Measurements from ENCODE around the gene ZBTB33. TPM values are rescaled to one million over a fixed set of nuclear protein-coding genes. Genes with fewer than 3 reads are reported as not detected.

The ZBTB33 gene
- total RNA-seq, 4 donors from 2014 or later = 8.1 to 14.5 (median 10.0) TPM

- no peaks in the 10 kb centered on the region for H3K9me3 ChIP-seq
- no peaks in the 10 kb centered on the region for H3K4me1 ChIP-seq
- no peaks in the 10 kb centered on the region for H3K27me3 ChIP-seq
- no peaks in the 10 kb centered on the region for H3K36me3 ChIP-seq
- ATAC-seq = no peak
- WGBS, 2 donors (ENCODE audit: low coverage in 1 of 2) = 71% methylated on average over 1 of the region's 2 CpGs; no CpG with 5 or more reads in 1 of the 2 donors
- H3K27ac ChIP-seq = no peak overlapping the region
- no peak for TF ChIP-seq POLR2AphosphoS5 (IDR thresholded peaks at IDR 0.05)
- no peak for TF ChIP-seq EP300 (IDR thresholded peaks at IDR 0.05)
- no peak for TF ChIP-seq CTCF (IDR thresholded peaks at IDR 0.05)
- no peak for TF ChIP-seq POLR2A (IDR thresholded peaks at IDR 0.05)
- no peak overlapping the region for H3K4me3 ChIP-seq
Observed at GRCh38 chrX:120271218-120271617, 20.6 kb downstream of the ZBTB33 start.

- WGBS, 2 donors (ENCODE audit: low coverage in 1 of 2) = 50% methylated on average over 2 of the region's 2 CpGs; no CpG with 5 or more reads in 1 of the 2 donors
- Histone ChIP-seq H3K27ac (no peak overlapping the region), H3K4me3 (no peak overlapping the region), H3K9me3 (no peaks in the 10 kb centered on the region), H3K27me3 (no peaks in the 10 kb centered on the region), H3K4me1 (no peaks in the 10 kb centered on the region), H3K36me3 (no peaks in the 10 kb centered on the region)
- ATAC-seq = no peak
- no peak for TF ChIP-seq CTCF (IDR thresholded peaks at IDR 0.05)
- no peak for TF ChIP-seq POLR2A (IDR thresholded peaks at IDR 0.05)
- no peak for TF ChIP-seq EP300 (IDR thresholded peaks at IDR 0.05)
- no peak for TF ChIP-seq POLR2AphosphoS5 (IDR thresholded peaks at IDR 0.05)
Observed at GRCh38 chrX:120274145-120274544, 23.5 kb downstream of the ZBTB33 start.

GRCh38 chrX:120274958-120275357 is 24.3 kb downstream of the ZBTB33 start:
- H3K9me3 ChIP-seq = no peaks in the 10 kb centered on the region
- H3K4me1 ChIP-seq = no peaks in the 10 kb centered on the region
- ATAC-seq = no peak
- H3K27me3 ChIP-seq = no peaks in the 10 kb centered on the region
- WGBS, 2 donors (ENCODE audit: low coverage in 1 of 2) = 70% methylated on average over 2 of the region's 2 CpGs; no CpG with 5 or more reads in 1 of the 2 donors
- no peak for TF ChIP-seq CTCF (IDR thresholded peaks at IDR 0.05)
- no peak for TF ChIP-seq EP300 (IDR thresholded peaks at IDR 0.05)
- TF ChIP-seq POLR2AphosphoS5 (IDR thresholded peaks at IDR 0.05) = no peak
- TF ChIP-seq POLR2A (IDR thresholded peaks at IDR 0.05) = no peak
- no peaks in the 10 kb centered on the region for H3K36me3 ChIP-seq
- no peak overlapping the region for H3K4me3 ChIP-seq
- H3K27ac ChIP-seq = no peak overlapping the region

GRCh38 chrX:120281021-120281624 is 30.5 kb downstream of the ZBTB33 start:
- Histone ChIP-seq H3K27me3 (no peaks in the 10 kb centered on the region), H3K4me3 (no peak overlapping the region), H3K36me3 (no peaks in the 10 kb centered on the region), H3K27ac (no peak overlapping the region), H3K9me3 (no peaks in the 10 kb centered on the region), H3K4me1 (no peaks in the 10 kb centered on the region)
- ATAC-seq = no peak
- 68 to 88% methylated on average over 5 to 9 of the region's 10 CpGs for WGBS, 2 donors (ENCODE audit: low coverage in 1 of 2)
- TF ChIP-seq POLR2AphosphoS5 (IDR thresholded peaks at IDR 0.05) (no peak), CTCF (IDR thresholded peaks at IDR 0.05) (no peak), POLR2A (IDR thresholded peaks at IDR 0.05) (no peak), EP300 (IDR thresholded peaks at IDR 0.05) (no peak)

GRCh38 chrX:120281761-120282160 is 31.1 kb downstream of the ZBTB33 start:
- no peaks in the 10 kb centered on the region for H3K36me3 ChIP-seq
- no peak overlapping the region for H3K27ac ChIP-seq
- TF ChIP-seq CTCF (IDR thresholded peaks at IDR 0.05) (no peak), POLR2AphosphoS5 (IDR thresholded peaks at IDR 0.05) (no peak), POLR2A (IDR thresholded peaks at IDR 0.05) (no peak), EP300 (IDR thresholded peaks at IDR 0.05) (no peak)
- ATAC-seq = no peak
- H3K4me1 ChIP-seq = no peaks in the 10 kb centered on the region
- H3K9me3 ChIP-seq = no peaks in the 10 kb centered on the region
- 39% methylated on average over 4 of the region's 4 CpGs; no CpG with 5 or more reads in 1 of the 2 donors for WGBS, 2 donors (ENCODE audit: low coverage in 1 of 2)
- H3K4me3 ChIP-seq = no peak overlapping the region
- no peaks in the 10 kb centered on the region for H3K27me3 ChIP-seq
